ENCODE measurements around the gene ARL4D.

Gene ARL4D

GRCh38 chr17:43434902-43435319 is 36.1 kb downstream of the ARL4D start:
- TF ChIP-seq, protein P1, sequence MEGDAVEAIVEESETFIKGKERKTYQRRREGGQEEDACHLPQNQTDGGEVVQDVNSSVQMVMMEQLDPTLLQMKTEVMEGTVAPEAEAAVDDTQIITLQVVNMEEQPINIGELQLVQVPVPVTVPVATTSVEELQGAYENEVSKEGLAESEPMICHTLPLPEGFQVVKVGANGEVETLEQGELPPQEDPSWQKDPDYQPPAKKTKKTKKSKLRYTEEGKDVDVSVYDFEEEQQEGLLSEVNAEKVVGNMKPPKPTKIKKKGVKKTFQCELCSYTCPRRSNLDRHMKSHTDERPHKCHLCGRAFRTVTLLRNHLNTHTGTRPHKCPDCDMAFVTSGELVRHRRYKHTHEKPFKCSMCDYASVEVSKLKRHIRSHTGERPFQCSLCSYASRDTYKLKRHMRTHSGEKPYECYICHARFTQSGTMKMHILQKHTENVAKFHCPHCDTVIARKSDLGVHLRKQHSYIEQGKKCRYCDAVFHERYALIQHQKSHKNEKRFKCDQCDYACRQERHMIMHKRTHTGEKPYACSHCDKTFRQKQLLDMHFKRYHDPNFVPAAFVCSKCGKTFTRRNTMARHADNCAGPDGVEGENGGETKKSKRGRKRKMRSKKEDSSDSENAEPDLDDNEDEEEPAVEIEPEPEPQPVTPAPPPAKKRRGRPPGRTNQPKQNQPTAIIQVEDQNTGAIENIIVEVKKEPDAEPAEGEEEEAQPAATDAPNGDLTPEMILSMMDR (IDR thresholded peaks at IDR 0.05; ENCODE audit: low read depth, low read length): no peak
- DNase-seq: no peak

GRCh38 chr17:43437756-43438155 is 39.0 kb downstream of the ARL4D start:
- Histone ChIP-seq H3K36me3 (no peaks in the 10 kb centered on the region), H3K9me3 (no peaks in the 10 kb centered on the region), H3K4me1 (peaks cover 8% of the 10 kb centered on the region), H3K4me3 (ENCODE audit: low read depth, low read length) (no peak overlapping the region), H3K27me3 (no peaks in the 10 kb centered on the region)
- no peak for DNase-seq
- TF ChIP-seq, protein P1 (IDR thresholded peaks at IDR 0.05; ENCODE audit: low read depth, low read length): no peak

More at GRCh38 chr17:43434902-43435319, 36.1 kb downstream of the ARL4D start:
- H3K27me3 ChIP-seq: no peaks in the 10 kb centered on the region
- H3K4me3 ChIP-seq (ENCODE audit: low read depth, low read length): no peak overlapping the region
- H3K4me1 ChIP-seq: peaks cover 8% of the 10 kb centered on the region
- no peaks in the 10 kb centered on the region for H3K9me3 ChIP-seq
- H3K36me3 ChIP-seq: no peaks in the 10 kb centered on the region

- TF ChIP-seq, protein P1 (IDR thresholded peaks at IDR 0.05; ENCODE audit: low read depth, low read length): no peak
- no peak overlapping the region for H3K4me3 ChIP-seq (ENCODE audit: low read depth, low read length)
- H3K4me1 ChIP-seq: peaks cover 8% of the 10 kb centered on the region
- no peaks in the 10 kb centered on the region for H3K36me3 ChIP-seq
- H3K27me3 ChIP-seq: no peaks in the 10 kb centered on the region
- no peaks in the 10 kb centered on the region for H3K9me3 ChIP-seq
- peak; percentile 21 for DNase-seq
Measured at GRCh38 chr17:43438626-43439025, 39.8 kb downstream of the ARL4D start.

- peaks cover 8% of the 10 kb centered on the region for H3K4me1 ChIP-seq
- no peaks in the 10 kb centered on the region for H3K27me3 ChIP-seq
- TF ChIP-seq, protein P1 (IDR thresholded peaks at IDR 0.05; ENCODE audit: low read depth, low read length): no peak
- H3K4me3 ChIP-seq (ENCODE audit: low read depth, low read length): no peak overlapping the region
- H3K36me3 ChIP-seq: no peaks in the 10 kb centered on the region
- peak; percentile 48 for DNase-seq
- no peaks in the 10 kb centered on the region for H3K9me3 ChIP-seq
Measured at GRCh38 chr17:43439041-43439440, 40.2 kb downstream of the ARL4D start.

- H3K4me3 ChIP-seq (ENCODE audit: low read depth, low read length): no peak overlapping the region
- TF ChIP-seq, protein P1 (IDR thresholded peaks at IDR 0.05; ENCODE audit: low read depth, low read length): no peak
Measured at GRCh38 chr17:43442711-43443110, 43.9 kb downstream of the ARL4D start.

GRCh38 chr17:43443381-43443780 is 44.6 kb downstream of the ARL4D start:
- TF ChIP-seq, protein P1 (IDR thresholded peaks at IDR 0.05; ENCODE audit: low read depth, low read length): no peak
- no peak overlapping the region for H3K4me3 ChIP-seq (ENCODE audit: low read depth, low read length)
- DNase-seq: no peak
- peaks cover 7% of the 10 kb centered on the region for H3K4me1 ChIP-seq
- H3K27me3 ChIP-seq: no peaks in the 10 kb centered on the region
- H3K9me3 ChIP-seq: no peaks in the 10 kb centered on the region
- H3K36me3 ChIP-seq: no peaks in the 10 kb centered on the region

More at GRCh38 chr17:43442711-43443110, 43.9 kb downstream of the ARL4D start:
- DNase-seq: no peak
- H3K9me3 ChIP-seq: no peaks in the 10 kb centered on the region
- H3K4me1 ChIP-seq: peaks cover 8% of the 10 kb centered on the region
- no peaks in the 10 kb centered on the region for H3K36me3 ChIP-seq
- H3K27me3 ChIP-seq: no peaks in the 10 kb centered on the region
